Measurements from ENCODE around the gene RIN1.

RIN1 gene

DNA sequence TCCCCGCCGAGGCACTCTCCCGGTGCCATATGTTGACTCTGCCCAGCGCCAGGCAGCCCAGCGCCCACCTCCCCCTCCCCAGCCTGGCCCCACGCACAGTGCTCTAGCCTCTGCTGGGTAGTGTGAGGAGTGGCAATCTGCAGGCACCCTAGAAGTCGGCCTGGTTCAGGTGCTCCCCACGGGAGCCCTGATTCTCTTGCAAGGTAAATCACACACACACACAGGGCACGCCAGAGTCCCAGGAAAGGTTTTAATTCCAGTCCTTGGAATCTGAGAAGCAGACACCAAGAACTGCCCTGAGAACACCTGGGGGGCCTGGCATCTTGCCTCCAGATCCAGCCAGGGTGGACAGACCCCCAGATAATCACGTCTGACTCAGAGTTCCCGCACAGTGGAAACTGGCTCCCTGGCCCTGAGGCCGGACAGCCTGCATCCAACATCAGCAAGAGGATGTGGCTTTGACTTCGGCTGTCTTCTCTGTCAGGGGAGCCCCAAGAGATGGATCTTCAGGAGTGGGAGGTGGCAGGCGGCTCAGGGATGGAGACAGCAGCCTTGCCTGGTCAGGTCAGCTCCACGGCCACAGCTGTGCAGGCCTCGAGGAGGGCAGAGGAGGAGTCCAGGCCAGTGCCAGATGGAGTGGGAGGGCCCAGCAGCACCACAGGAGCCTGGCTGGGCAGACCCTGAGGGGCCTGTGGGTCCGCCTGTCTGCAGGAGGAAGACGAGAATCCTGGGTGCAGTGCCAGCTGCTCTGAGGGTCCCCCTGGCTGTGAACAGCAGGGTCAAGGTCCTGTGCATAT is 1.1 kb upstream of the RIN1 start:
- no peak overlapping the region for H3K4me3 ChIP-seq (ENCODE audit: low read length)
- DNase-seq (ENCODE audit: low read depth, low spot score): no peak

DNA sequence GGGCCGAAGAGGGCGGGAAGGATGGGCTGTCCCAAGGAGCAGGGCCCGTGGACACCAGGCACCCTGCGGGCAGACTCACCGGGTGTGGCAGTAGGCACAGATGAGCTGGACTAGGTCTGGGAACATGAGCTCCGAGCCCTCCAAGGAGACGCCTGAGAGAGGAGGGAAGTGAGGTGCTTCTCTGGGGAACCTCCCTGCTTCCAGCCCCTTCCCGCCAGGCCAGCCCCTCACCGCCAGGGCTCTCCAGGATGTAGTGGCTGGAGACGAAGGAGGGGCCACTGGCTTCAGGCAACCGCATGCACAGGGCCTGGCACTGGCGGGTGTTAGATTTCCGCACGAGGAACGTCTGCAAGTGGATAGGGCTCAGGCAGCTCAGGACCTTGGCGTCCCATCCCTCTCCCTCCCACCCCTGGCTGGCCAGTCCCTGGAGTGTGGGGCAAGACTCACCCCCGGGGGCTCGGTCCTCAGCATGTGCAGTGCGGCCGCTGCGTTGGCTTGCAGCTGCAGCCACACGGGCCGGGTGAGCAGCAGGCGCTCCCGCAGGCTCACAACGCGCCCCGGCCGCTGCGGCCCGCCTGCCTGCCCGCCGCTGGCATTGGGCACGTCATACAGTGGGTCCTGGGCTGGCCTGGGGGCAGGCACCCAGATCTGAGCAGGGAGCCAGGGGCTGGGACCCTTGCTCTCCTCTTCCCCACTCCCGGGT is 552 bp downstream of the RIN1 start:
- no peak for DNase-seq (ENCODE audit: low read depth, low spot score)
- no peak overlapping the region for H3K4me3 ChIP-seq (ENCODE audit: low read length)

DNA sequence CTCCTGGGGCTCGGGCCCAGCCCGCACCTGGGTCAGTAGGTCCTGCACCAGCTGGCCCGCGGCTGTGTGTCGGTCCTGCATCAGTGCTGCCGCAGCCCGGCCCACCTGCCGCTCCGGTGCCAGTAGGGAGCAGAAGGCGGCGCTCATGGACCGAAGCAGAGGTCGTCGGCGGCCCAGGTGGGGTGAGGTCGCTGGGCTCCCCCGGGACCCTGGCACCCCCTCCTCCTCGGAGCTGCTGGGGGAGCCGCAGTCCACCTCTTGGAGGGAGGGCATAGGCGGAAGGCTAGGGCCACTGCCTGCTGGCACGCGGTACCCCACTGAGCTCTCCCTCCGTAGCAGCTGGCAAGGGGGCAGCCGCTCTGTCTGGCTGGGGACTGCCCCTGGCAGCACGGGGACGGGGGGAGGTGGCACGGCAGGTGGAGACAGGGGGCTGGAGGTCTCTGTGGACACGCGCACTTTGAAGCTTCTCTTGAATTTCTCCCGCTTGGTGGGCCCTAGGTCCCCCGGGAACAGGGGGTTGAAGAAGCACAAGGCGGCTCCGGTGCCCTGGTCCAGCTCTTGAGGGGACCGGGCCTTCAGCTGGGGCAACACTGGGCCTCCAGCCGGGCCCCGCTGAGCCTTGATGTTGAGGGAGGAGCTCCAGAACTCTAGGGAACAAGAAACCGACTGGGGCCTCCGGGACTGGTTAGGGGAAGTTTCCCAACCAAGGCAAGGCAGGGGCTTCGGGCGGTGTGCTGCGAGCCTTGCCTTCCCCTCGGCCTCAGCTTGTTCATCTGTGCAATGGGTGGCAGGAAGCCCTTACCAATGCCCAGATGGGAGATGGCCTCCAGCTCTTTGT is 1.4 kb downstream of the RIN1 start:
- no peak for DNase-seq (ENCODE audit: low read depth, low spot score)
- no peak overlapping the region for H3K4me3 ChIP-seq (ENCODE audit: low read length)

DNA sequence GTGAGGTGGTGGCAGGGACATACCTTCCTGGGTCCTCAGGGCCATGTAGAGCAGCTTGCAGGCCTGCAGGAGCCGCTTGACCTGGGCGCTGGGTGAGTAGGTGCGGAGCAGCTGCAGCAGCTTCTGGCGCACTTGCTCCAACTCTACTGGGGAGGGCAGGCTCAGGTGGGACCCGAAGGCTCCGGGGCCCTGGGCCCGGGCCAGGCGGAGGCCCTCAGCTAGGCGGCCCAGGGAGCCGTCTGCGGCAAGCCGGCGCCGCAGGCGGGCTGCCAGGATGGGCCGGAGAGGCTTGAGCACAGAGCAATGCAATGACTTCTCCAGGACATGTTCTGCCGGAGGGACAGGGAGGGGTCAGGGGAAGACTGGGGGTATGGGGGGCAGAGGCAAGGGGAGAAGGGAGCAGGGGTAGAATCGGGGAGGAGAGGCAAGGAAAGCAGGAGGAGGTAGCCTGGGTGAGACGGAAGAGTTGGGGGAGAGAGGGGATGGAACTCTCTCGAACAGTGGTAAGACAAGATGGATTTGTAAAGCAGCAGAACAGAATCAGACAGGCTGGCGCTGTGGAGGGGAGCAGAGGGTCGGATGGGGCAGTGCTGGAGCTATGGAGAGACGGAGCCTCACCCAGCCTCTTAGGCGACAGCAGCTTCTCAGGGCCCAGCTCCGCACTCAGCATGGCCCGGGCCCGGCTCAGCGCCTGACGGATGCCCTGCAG is 2.2 kb downstream of the RIN1 start:
- no peak overlapping the region for H3K4me3 ChIP-seq (ENCODE audit: low read length)
- DNase-seq (ENCODE audit: low read depth, low spot score): no peak

DNA sequence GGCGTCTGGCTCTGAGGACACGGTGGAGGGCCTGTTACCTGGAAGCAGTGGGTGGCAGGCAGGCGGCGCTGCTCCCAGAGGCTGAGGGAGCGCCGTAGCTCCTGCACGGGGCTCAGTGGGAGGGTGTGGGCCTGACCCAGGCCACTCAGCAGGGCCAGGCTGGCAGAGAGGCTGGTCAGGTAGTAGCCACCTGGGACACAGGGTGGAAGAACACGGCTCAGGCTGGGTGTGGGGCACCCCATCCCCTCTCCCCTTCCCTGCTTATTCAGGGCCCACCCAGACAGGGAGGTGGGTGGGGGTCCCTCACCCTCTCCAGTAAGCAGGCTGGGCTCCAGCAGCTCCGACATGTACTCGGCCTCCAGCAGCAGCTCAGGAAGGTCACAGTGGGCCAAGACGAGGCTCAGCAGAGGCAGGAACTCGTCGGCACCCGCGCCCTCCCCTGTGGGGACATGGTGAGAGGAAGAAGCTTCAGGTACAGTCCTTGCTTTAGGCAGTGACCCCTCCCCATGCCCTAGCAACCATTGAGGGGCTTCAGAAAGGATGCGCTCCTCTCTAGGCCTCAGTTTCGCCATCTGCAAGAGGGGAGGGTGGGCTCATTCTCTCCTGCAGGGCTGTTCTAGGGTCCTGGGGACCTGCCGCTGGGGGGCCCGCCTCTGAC is 2.9 kb downstream of the RIN1 start:
- DNase-seq (ENCODE audit: low read depth, low spot score): no peak
- H3K4me3 ChIP-seq (ENCODE audit: low read length): no peak overlapping the region

DNA sequence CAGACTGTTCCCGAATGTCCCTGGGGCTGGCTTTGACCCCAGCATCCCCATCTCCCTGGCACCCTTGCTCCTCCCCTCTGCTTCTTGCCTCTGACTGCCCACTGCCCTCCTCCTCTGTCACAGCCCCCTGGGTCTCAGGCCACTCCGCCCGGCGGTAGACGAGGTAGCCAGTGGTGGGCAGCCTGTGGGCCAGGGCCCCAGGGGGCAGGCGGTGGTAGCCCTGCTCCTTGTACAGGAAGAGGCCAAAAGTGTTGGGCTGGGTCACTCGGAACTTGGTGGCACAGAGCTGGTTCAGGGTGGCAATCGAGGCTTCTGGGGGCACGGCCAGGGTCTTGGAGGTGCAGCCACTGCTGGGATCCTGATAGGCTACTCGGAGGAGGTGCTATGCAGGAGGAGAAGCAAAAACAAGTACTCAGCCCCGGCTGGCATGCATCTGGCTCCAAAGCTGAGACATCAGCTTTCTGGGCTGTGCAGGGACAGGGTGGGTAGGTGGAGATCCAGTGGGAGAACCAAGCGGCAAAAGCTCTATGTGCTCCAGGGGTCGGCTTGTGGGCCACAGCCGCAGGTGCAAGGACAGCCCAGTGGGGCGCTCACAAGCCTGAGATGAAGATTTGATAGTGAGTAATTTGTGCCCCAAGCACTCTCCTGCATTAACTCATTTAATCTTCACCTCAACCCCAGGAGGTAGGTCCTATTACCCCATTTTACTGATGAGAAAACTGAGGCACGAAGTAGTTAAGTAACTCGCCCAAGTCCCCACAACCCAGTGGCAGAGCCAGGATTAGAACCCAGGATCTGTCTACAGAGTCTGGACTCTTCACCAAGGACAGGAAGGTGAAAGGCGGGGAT is 3.6 kb downstream of the RIN1 start:
- DNase-seq (ENCODE audit: low read depth, low spot score): no peak
- H3K4me3 ChIP-seq (ENCODE audit: low read length): no peak overlapping the region

DNA sequence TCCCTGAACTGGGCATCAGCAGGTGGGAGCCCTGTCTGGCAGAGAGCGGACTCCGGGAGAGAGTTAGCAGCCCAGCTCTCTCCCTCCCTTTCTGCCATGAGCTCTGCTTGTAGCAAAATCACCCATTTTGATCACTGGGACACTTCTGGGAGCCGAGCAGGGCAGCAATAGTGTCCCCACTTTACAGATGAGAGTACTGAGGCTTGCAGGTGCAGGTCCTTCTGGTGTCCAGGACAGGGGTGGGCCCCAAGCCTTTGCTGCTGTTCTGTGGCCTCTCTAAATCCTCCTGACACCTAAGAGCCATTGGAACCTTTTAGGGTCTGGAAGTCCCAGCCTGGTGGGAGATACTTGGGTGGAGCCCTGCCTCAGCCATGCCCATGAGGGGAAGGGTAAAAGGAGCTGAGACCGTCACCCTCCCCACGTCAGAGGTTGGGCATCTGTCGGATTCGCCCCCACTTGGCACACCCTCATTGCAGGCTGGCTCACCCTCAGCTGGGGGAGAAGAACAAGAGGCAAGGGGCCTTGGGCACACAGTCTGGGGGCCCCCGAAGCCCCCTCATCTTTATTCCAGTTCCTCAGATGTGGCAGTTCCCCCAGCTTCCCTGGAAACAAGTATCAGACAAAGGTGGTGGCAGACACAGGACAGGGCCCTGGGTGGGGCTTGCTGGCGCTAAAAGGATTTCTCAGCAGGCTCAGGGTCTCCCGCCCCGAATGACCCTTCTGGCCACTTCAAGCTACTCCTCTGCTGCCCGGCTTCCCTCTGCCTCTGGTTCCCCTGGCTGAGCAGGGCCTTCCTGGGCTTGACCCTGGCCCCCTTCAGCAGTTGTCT is 4.5 kb downstream of the RIN1 start:
- no peak overlapping the region for H3K4me3 ChIP-seq (ENCODE audit: low read length)
- no peak for DNase-seq (ENCODE audit: low read depth, low spot score)

DNA sequence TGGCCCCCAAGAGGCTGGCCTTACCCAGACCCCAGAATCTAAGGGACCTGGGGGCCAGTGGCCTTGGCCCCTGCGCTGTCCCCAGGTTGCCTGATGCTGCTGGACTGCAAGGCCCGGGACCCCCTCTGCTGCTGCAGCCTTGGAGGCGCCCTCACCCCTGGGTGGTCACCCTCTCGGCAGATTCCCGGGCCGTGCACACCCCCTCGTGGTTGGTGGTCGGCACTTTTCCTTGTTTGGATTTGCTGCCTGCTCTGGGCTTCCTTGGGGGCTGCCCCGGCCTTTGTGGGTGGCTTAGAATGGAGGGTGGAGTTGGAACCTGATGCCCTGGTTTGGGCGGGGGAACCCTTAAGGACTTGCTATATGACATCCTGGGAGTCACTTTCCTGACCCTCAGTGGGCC is 5.3 kb downstream of the RIN1 start:
- no peak overlapping the region for H3K4me3 ChIP-seq (ENCODE audit: low read length)
- DNase-seq (ENCODE audit: low read depth, low spot score): no peak

DNA sequence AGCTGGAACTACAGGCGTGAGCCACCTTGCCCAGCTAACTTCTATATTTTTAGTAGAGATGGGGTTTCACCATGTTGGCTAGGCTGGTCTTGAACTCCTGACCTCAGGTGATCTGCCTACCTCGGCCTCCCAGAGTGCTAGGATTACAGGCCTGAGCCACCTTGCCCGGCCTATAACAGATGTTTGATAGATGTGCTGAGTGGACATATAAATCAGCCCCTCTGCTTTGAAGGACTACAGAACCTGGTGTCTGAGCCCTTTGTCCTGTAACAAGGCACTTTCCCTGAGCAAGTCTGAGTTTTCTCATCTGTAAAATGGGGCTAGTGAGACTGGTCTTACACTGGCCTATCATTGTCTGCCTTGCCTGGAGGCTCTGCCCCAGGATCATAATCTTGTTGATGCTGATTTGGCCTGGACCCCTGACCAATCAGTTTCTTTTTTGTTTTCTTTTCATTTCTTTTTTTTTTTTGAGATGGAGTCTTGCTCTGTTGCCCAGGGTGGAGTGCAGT is 7.0 kb downstream of the RIN1 start:
- DNase-seq (ENCODE audit: low read depth, low spot score): no peak
- no peak overlapping the region for H3K4me3 ChIP-seq (ENCODE audit: low read length)

DNA sequence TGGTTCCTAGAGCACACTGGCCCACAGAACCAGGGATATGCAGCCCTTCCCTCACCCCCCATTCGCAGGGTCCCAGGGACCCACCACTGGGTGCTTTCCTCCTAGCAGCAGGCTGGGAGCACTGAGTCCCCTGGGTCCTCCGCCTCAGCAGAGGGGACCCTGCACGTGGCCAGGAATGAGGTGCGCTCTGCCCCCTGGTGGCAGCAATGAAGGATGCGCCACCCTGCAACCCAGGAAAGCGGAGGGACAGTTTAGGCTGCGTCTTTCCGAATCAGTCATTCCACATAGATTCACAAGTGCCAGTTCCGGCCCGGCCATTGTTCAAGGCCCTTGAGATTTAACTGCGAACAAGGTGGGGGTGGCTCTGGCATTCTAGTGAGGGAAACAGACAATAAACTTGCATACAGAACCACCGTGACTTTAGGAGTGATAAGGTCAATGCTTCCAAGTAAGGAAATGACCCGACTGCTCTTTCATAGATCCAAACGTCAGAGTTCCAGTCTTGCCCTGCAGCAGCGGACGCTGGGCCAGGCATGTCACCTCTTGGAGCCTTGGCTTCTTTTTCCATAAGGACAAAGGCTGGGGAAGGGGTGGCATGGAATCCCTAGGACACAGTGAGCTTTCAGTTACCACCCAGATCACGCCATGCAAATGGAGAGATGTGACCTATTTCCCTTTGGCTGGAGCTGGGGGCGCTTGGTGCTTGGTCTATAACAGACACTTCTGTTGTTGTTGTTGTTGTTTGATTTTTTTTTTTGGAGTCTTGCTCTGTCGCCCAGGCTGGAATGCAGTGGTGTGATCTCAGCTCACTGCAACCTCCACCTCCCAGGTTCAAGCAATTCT is 7.7 kb downstream of the RIN1 start:
- no peak overlapping the region for H3K4me3 ChIP-seq (ENCODE audit: low read length)
- peak; percentile 75 for DNase-seq (ENCODE audit: low read depth, low spot score)

DNA sequence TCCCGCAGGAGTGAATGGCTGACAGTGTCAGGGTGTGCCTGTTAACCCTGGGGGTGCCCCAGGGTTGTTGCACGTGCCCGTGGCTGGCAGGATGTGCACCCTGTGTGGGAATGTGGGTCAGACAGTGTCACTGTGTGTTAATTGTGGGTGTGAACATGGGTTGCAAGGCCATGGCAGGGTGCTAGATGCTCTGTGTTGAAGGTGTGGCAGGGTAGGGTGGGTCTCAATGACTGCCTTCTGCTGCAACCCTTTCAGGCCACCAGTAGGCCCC is 8.3 kb downstream of the RIN1 start:
- no peak for DNase-seq (ENCODE audit: low read depth, low spot score)
- H3K4me3 ChIP-seq (ENCODE audit: low read length): no peak overlapping the region

DNA sequence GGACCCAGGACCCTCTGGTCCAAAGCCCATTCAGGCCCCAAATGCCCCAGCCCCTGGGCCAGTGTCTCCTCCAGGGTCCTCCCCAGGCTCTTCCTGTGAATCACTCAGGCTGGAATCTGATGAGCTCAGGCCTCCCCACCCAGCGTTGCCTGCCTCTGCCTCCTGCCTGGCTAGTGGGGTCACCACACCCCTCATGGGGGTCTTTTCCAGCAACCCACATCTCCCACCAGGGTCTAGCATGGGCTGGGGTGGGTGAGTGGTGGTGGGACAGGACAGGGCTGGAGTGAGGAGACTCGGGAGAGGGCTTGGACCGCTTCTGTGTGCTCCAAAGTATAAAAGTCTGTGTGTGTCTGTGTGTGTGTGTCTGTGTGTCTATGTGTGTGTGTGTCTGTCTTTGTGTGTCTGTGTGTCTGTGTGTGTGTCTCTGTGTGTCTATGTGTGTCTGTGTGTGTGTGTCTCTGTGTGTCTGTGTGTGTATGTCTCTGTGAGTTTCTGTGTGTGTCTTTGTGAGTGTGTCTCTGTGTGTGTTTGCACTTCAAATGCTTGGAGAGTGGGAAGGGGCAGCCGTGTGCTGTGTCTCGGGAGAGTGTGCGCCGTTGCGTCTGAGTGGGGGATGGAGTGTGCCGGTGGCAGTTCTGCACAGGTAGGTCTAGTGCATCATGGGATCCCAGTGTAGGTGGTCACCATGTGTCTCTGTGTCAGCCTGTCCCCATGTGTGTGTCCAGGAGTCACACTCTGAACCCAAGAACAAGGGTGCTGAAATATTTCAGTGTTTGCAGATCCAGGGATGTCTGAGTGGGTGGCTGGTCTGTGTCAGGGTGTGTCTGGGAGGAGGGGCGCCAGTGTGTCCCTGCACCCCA is 8.8 kb downstream of the RIN1 start:
- DNase-seq (ENCODE audit: low read depth, low spot score): no peak
- no peak overlapping the region for H3K4me3 ChIP-seq (ENCODE audit: low read length)

DNA sequence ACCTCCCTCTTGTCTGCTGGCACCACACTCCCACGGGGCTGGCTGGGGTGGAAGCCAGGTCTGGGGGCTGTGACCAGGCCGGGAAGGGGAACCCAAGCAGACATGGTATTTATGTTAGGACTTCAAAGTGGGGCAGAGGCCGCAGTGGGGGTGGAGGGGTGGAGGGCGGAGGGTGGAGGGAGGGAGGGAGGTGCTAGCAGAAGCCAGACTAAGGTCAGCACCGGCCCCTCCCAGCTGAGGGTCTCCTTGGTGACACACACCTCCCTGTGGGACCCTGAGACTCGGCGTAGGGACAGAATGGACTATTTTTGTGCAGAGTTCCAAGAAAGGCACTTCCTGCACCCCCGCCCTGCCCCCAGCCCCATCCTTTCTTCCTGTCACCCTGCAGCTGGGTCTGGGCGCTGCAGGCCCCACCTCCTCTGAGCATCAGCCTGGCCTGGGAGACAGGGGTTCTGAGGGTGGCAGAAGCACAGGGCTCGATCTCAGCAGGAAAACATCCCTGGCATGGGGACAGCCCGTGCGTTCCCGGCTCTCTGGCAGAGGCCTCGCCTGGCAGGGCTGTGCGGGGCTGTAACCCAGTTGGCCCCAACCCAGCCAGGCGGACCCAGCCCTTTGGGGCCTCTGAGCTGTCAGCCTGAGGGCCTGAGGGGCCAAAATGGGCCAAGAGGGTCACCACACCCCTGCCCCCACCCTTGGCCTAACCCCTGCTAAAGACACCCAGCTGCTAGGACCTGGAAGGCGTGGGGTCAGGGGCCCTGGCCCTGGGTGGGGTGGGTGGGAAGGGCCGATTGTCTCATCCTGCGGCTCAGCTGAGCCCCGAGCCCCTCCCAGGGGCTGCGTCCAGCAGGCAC is 9.7 kb downstream of the RIN1 start:
- no peak overlapping the region for H3K4me3 ChIP-seq (ENCODE audit: low read length)
- peak; percentile 60 for DNase-seq (ENCODE audit: low read depth, low spot score)

DNA sequence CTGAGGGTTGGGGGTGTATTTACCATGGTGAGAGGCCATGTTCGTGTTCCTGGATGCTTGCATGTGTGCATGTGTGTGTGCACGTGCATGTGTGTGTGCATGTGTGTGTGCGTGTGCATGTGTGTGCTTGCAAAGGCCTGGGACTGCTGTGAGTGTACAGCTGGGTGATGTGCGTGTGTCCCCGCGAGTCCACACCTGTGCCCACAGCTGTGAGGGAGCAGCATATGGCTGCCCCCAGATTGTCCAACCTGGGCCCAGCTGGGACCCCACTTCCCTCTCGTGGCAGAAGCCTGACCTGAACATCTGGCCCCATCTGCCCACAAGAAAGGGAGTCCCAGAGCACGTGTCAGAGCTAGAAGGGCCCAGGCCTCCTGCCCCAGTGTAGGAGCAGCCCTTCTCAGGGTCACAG is 11.0 kb downstream of the RIN1 start:
- peak; percentile 75 for DNase-seq (ENCODE audit: low read depth, low spot score)
- no peak overlapping the region for H3K4me3 ChIP-seq (ENCODE audit: low read length)

DNA sequence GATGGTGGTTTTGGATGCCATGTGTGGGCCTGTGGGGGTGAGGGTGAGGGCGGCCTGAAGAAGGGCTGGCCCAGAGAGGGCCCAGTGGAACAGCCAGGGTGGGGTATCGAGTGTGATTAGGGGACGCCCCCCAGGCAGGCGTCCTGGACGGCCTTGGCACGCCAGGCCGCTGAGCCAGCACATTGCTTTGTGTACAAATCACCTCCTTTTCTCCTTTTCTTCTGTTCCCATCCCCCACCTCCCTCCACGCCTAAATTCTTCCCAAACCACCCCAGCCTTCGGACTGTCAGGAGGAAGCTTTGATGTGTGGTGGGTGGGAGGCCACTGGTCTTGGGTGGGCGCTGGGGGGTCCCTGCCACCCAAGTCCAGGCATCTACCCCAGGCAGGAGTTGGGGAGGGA is 11.6 kb downstream of the RIN1 start:
- DNase-seq (ENCODE audit: low read depth, low spot score): no peak

More for the DNA sequence above, 11.6 kb downstream of the RIN1 start:
- H3K4me3 ChIP-seq (ENCODE audit: low read length): no peak overlapping the region

Measured in Jurkat, Clone E6-1 (cell line).